Sigmoid colon (tissue), 4 donors: ENCODE measurements around the gene RGR.

Experiments
- EP300 ChIP-seq, 4 donors: sonication (generic); formaldehyde crosslinking; IDR thresholded peaks; one replicate each; pipeline ENCODE4 v1.6.1; 2017; ENCODE audit warnings: antibody characterized with exemption in 4 of 4
- POLR2A ChIP-seq, 2 donors: fragments of 450-650 bp; IDR thresholded peaks; one replicate each; pipeline ENCODE4 v1.6.1; 2016; ENCODE audit warnings: antibody characterized with exemption in 2 of 2, mild to moderate bottlenecking in 2 of 2, moderate library complexity in 2 of 2

DNA sequence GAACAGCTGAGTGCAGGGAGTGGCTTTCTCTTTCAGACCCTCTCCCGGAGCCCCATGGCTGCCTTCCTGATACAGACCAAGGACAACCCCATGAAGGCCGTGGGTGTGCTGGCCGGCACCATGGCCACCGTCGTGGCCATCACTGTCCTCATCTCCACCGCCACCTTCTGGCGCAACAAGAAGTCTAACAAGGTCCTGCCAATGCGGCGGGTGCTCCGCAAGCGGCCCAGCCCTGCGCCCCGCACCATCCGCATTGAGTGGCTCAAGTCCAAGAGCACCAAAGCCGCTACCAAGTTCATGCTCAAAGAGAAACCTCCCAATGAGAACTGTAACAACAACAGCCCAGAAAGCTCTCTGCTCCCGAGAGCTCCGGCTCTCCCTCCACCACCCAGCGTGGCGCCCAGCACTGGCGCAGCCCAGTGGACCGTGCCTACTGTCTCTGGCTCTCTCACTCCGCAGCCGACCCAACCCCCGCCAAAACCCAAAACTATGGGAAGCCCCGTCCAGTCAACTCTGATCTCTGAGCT lies 30.7 kb upstream of the RGR start:
- TF ChIP-seq POLR2A (IDR thresholded peaks at IDR 0.05) (no peak), EP300 (IDR thresholded peaks at IDR 0.05) (no peak)
